ENCODE results near the gene ROR2. TPM values are rescaled to one million over a fixed set of nuclear protein-coding genes. Genes with fewer than 3 reads are reported as not detected.

The ROR2 gene
- 0.90 to 2.2 TPM (median 2.0 TPM) in 5 replicates for total RNA-seq (2022; extraction: Qiagen RNA extraction)

DNA sequence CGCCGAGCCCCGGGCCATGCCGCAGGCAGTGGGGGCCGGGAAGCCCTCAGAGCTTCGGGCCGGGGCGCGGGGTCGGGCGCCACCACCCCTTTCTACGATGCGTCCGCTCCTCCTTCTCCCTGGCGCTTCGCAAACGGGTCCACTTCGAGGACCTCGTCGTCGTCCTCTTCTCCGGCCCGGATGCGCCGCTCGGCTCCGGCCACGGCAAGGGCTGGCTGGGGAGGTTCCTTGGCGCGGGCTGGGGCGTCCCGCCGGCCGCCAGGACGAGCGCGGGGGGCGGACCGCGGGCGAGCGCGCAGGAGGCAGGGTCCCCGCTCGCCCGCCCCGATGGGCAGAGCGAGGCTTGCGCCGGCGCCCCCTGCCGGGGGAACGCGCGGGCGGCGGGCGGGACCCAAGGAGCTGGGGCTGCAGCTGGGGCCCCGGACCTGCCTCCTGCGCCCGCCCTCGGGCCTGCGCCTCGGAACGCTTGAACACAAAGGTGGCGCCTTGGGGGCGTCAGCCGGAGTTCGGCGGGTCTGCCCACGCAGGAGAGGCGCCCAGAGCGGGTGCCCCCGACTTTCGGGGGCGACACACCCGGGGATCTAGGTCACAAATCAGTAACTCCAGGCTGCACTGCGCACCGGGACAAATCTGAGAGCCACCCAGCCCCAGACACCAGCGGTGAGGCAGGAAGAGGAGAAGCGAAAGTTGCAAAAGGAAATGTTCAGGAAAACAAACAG lies at the start of gene ROR2:
ROR2 (minus strand) TSS at position 283 of the 719 bp plus-strand sequence.

Other genes starting within 250 kb of the ROR2 start
- gene SPTLC1, start 165.2 kb upstream of the ROR2 start, total RNA-seq (2022; extraction: Qiagen RNA extraction), result 59.0 to 72.1 TPM (median 67.4 TPM) in 5 replicates